Right renal cortex interstitium (tissue), 3 donors: Measurements from ENCODE around the gene NOL4L. TPM values are rescaled to one million over a fixed set of nuclear protein-coding genes. Genes with fewer than 3 reads are reported as not detected.

Experiments
- DNase-seq, 3 donors: peaks; one replicate each; pipeline ENCODE4 v3.0.0-alpha.2; 2013; ENCODE audit warnings: low read depth in 3 of 3, low spot score in 2 of 3
- polyA plus RNA-seq, 3 donors: library from polyadenylated mRNA; unstranded; fragments of 120-200 nt; gene quantifications; one replicate each; pipeline ENCODE4 v1.2.1, GENCODE V29; 2013; ENCODE audit not compliant: insufficient read length in 3 of 3

The NOL4L gene
- 10 to 100 TPM; 42.5 to 47.7 (median 43.3) TPM for polyA plus RNA-seq

DNA sequence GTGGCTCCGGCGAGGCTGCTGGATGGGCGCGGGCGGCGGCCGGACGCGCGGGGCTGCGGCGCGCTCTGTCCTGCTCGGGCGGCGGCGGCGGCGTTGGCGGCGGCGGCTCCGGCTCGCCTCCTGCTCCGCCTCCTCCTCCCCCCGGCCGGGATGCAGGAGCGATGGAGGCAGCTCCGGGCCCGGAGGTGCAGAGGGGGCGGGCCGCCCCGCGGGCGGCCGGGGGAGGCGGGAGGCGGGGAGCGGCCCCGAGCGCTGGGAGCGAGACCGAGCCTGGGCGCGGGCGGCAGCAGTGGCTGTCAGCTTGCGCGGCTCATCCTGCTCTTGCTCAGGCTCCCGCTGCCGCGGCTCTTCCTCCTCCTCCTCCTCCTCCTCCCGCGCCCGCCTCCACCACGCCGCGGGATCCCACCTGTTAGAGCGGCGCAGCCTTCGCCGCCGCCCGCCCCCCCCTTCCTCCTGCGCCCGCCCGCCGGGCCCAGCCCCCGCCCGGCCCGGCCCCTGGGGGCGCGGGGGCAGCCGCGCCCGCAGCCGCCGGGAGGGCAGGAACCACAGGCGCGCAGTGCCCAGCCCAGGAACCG is at the start of gene NOL4L:
NOL4L (minus strand) TSS at position 323 of the 575 bp plus-strand sequence. CDS start 443 bp downstream, outside the sequence.
- DNase-seq = no peak

- no peak for DNase-seq
Observed at GRCh38 chr20:32634041-32634805, 49.1 kb upstream of the NOL4L start.

DNA sequence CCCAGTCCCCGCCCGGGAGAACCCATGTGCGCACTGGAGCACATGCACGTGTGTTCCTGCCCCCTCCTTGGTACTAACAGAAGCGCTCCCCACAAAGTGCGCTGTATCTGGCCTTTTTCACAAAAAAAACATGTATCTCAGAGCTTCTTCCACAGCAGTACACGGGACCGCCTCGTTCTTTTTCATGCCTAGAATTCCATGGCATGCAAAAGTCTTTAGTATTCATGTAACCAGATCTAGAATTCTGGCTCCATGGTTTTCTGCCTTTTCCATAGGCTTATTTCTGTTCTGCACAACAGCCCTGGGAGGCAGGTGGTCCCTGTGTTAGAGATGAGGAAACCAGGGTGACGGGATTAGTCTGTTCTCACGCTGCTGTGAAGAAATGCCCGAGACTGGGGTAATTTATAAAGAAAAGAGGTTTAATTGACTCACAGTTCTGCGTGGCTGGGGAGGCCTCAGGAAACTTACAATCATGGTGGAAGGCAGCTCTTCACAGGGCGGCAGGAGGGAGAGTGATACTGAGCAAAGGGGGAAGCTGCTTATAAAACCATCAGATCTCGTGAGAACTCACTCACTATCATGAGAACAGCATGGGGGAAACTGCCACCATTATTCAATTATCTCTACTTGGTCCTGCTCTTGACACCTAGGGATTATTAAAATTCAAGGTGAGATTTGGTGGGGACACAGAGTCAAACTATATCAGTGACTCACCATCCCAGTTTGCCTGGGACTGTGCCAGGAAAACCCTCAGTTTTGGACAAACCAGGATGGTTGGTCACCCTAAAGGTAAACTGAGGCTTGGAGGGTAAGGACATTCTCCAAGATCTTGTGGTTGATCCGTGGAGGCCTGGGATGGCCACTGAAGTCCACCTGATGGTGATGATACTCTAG is 47.6 kb upstream of the NOL4L start:
- no peak for DNase-seq

- DNase-seq = peak in 1 of 3 donors; percentile 8
Observed at GRCh38 chr20:32631933-32632460, 46.9 kb upstream of the NOL4L start.

GRCh38 chr20:32629813-32630212 is 44.7 kb upstream of the NOL4L start:
- no peak for DNase-seq

- DNase-seq = no peak
Observed at GRCh38 chr20:32628960-32629530, 43.9 kb upstream of the NOL4L start.

- no peak for DNase-seq
Observed at GRCh38 chr20:32626859-32627636, 41.9 kb upstream of the NOL4L start.

DNA sequence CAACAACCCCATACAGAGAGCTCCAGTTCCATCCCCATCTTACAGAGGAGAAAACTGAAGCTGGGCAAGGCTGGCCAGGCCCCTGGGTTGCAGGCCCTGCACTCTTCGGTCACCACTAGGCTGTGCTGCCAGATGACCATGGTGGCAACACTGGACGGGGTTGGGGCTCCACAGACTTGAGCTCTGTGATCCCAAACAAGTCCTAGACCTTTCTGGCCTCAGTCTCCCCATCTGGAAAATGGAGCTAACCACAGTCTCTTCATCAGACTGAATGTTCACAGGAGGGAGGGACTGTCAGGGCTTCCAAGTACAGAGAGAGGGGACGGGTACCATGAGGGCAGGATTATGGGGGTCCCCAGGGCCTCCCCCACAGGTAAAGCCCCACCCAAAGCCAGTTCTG is 41.3 kb upstream of the NOL4L start:
- no peak for DNase-seq

GRCh38 chr20:32625996-32626395 is 40.9 kb upstream of the NOL4L start:
- DNase-seq = no peak

DNA sequence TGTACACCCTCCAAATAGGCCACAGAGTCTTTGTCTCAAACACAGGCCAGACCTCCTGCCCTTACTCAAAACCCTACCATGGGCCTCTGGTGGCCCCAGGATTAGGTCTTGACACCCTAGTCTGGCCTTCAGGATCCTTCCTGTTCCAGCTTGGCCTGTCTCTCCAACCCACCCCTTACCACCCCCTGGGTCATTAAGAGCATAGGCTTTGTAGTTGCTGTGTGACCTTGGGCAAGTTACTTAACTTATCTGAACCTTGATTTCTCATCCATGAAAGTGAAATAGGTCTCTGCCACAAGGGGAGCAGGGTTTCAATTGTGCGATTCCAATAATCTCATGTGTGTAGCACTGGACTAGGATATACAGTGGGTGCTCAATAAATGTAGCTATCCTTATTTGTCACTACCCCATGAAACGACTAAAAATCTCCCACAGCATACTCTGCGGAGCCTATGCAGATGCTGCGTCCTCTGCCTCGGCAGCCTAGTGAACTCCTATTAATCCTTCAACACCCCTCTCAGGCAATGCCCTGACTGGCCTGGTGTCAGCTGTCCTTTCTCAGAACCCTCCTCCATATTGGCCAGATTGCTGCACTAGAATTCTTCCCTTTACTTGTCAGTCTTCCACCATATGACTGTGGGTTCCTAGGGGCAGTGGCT is 39.7 kb upstream of the NOL4L start:
- no peak for DNase-seq

- no peak for DNase-seq
Observed at GRCh38 chr20:32623667-32624157, 38.6 kb upstream of the NOL4L start.

DNA sequence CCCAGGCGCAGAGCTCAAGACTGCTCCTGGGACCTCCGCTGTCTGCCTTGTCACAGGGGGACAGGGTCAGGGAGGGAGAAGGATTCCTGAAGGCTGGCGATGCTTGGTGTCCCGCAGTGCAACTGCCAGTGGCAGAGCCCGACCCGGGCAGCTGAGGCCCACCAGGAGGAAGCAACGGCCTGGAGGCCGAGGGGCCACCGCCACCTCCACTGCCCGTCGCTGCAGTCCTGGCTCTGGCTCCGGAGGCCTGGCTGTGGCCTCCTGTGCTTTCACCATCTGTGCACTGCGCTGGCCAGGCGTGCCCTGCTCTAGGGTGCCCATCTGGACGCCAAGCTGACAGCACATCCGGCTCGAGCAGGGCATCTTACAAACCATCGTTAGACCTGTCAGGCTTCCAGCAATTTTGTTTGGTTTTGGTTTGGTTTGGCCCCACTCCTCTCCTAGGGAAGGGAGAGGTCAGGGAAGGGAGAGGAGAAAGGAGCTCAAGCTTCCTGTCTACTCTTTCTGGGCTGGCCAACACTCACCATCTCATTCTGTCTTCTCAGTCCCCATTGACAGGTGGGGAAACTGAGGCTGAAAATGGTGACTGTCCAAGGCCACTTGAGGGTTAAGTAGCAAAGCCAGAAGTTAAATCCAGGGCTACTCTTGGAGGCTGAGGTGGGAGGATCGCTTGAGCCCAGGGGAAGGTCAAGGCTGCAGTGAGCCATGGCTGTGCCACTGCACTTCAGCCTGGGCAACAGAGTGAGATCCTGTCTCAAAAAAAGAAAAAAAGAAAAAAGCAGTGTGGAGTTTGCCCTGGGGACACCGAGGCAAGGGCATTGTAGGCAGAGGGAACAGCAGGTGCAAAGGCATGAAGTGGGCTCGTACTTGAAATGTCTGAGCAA is 37.7 kb upstream of the NOL4L start:
- DNase-seq = no peak

GRCh38 chr20:32621891-32622584 is 36.9 kb upstream of the NOL4L start:
- DNase-seq = no peak

DNA sequence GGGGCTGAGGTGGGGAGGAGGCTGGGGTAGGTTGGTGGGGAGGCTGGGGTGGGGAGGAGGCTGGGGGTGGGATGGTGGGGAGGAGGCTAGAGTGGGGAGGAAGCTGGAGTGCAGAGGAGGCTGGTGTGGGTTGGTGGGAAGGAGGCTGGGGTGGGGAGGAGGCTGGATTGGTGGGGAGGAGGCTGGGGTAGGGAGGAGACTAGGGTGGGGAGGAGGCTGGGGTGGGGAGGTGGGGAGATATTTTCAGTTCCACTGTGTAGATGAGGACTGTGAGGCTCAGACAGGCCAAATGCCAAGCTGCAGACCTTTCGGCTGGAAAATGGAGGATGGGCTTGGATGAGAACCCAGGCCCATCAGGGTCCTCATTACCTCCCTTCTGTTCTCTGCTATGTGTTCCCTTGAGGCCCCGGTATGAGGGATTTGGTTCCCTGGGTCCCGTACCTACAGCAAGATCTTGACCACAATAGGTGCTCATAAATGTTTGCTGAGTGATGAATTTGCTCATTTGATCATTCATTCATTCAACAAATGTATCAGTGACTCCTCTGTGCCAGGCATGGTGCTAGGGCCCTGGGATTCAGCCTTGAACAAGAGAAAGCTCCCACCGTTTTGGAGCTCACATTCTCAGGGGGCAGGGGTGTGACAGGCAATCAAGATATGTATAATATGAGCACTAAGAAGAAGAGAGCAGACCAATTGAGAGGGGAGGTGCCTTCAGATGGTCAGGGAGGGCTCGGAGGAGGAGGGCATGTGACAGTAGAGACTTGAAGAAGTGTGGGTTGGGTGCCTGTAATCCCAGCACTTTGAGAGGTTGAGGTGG is 36.1 kb upstream of the NOL4L start:
- no peak for DNase-seq

- no peak for DNase-seq
Observed at GRCh38 chr20:32619586-32619985, 34.5 kb upstream of the NOL4L start.

GRCh38 chr20:32614772-32615171 is 29.6 kb upstream of the NOL4L start:
- no peak for DNase-seq

GRCh38 chr20:32614303-32614702 is 29.2 kb upstream of the NOL4L start:
- DNase-seq = no peak
